Mucosa of gallbladder (tissue), 1 donor: ENCODE measurements around the gene KIF26A. TPM values are rescaled to one million over a fixed set of nuclear protein-coding genes. Genes with fewer than 3 reads are reported as not detected.
"Not testable (repeated sequence)": the region's sequence is repeated elsewhere in the genome, so short reads cannot be mapped to it uniquely, and the experiment has no call there.

ENCODE experiments used
- DNase-seq: peaks from one replicate; pipeline ENCODE4 v3.0.0-alpha.2; 2020; ENCODE audit warnings: low spot score
- total RNA-seq: library from RNA; stranded (reverse); gene quantifications from one replicate; pipeline ENCODE4 v1.2.1, GENCODE V29; 2021
- donor health status: DM: no; HTN: no; CAD: no.

The KIF26A gene
- total RNA-seq, 1 donor from 2014 or later, result 3.7 TPM

DNA sequence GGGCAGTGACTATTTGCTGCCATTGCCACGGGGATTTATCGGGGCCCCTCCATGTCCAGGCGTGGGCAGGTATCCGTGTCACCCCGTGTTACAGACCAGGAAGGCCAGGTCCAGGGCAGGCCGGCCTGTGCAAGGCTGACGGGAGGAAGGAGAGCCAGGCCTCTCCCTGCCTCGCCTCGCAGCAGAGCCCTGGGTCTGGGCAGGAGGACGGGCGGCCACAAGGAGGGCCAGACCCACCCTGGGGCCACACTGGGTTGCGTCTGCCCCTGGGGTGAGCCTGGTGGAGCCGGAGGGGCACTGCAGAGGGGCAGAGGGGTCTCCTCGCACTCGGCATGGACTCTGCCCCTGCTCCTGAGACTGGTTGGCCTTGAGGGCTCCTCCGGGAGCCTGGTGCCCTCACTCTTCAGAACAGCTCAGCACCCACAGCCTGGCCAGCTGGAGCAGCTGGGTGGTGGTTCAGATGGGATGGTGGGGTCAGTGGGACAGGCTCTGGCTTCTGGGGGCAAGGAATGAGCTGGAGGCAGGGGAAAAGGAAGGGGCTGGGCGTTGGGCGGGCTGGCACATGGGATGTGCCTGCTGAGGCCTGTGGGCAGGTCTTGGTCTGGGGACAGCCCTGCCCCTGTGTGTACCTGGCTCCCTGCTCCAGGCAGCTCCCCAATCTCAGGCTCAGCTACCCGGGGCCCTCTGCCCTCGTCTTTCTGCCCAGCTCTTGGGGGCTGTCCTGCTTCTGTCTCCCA is 53.9 kb downstream of the KIF26A start:
- DNase-seq, result no peak

DNA sequence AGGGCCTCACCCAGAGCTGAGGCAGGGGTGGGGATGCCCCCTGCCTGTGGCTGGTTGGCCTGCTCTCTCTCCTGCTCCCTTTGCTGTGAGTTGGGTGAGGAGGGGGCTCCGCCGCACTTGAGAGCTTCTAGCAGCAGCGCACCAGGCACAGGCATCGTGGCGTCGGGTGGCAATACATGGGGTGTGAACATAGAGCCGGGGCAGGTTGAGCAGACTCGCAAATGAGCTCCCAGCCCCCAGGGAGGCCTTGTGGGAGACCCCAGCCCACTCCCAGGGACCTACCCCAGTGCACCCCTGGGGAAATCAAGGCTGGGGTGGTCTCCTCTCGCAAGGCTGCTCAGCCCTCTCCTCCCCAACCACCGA is 54.5 kb downstream of the KIF26A start:
- no peak for DNase-seq

DNA sequence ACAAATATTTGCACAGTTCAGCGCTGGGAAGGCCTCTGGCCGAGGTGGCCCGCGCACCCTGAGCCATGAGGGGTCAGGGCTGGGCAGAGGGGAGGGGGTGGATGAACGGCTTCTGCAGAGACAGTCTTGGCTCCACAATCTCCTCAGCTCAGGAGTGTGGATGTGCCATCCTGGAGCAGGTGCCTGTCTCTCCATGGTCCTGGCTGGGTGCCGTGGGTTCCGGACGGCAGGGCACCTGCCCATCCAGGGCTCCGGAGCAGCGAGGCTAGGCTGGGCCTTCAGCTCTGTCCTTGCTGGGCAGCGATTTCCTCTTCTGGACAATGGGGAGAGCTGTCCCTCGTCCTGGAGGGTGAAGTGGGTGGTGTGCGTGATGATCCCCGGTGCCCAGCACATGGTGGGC is 55.6 kb downstream of the KIF26A start:
- DNase-seq, result no peak

DNA sequence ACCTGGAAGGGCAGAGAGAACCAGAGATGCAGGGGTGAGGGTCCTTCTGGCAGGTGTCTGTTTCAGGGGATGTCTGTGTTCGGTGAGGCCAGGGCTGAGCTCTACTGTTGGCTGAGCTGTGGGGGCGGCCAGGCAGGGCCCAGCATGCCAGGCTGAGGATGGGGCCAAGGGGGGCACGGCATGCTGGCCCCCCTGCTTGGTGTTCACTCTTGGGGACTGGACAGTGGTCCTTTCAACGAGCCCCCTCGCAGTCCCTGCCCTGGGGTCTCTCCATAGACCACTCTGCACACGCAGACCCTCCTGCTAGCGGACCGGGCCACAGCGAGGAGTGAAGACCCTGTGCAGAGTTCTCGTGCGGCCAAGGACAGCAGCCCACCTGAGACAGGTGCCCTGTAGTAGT is 56.3 kb downstream of the KIF26A start:
- DNase-seq, result no peak

DNA sequence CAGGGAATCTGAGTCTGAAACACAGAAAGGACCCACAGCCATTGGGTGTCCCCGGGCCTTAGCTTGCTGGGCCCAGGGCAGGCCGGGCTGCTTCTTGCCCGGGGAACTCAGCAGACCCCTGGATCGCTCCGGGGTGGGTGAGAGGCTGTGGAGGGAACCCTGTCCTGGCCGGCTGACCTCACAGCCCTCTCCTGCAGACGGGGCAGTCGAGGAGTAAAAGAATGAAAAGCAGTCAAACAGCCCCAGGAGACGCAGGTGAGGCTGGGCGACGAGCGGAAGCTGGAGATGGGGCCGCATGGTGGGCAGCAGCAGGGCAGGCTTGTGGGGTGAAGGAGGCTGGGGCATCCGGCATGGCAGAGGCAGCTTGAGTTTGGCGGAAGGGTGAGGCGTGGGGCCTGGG is 57.0 kb downstream of the KIF26A start:
- DNase-seq, result no peak

DNA sequence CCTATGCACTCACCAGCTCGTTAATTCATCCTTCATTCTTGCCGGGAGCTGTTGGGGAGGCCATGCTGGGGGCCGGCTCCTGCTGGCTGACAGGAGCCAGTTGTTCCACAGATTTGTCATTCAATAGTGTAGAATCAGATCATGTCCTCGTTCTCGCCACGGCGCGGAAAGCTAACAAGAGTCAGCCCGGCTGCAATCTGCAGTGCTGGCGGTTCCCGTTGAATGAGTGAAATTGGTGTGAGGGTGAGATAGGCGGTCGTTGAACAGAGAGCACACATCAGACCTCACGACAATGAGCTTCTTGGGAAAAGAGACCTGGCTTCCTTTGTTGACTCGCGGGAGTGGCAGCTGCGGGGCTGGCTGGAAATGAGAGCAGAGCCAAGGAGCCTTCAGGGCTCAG is 57.5 kb downstream of the KIF26A start:
- no peak for DNase-seq

DNA sequence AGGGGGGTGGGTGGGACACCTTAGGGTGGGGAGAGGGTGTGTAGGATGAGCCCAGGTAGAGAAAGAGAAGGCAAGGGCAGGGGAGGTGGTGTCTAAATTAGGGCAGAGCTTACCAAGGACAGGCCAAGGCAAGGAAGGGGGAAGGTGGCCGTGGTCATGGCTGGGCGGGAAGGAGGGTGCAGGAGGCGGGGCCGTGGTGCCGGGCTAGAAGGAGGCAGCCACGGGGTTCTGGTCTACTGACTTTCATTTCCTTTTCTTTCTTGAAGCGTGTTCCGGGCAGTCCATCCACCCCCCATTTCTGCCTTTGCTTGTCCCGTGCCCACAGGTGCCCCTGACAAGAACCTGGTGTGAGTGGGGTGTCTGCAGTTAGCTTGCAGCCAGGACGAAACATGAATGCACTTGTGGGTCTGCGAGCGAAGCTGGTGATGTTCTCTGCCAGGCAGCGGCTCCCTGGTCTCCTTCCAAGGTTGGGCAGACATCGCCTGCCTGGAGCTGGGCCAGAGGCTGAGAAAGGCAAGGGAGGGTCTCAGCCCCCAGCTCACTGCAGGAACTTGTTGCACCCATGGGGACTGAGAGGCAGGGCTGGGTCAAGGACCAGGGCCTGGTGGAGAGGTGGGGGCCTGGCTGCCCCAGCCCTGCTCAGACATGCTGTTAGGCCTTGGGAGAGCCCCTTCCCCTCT is 58.2 kb downstream of the KIF26A start:
- no peak for DNase-seq

DNA sequence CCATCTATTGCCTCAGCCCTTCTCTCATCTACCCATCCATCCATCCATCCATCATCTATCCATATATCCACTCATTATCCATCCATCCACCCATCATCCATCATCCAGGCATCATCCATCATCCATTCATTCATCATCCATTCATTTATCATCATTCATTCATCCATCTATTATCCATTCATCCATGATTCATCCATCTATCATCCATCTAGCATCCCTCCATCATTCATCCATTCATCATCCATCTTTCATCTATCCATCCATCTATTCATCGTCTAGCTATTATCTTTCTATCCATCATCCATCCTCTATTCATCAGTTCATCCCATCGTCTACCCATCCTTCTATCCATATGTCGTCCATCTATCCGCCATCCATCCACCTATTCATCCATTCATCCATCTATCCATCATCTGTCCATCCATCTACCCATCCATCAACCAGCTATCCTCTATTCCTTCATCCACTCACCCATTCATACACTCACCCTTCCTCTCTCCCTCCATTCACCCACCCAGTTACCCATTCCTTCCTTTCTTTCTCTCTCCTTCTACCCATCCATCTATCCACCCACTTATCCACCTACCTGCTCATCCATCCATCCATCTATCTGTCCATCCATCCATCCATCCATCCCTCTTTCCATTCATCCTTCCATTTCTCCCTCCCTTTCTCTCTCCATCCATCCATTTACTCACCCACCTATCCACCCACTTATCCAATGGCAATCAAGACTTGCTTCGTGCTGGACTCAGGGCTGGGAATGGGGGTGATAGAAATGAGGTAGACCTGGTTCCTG is 59.3 kb downstream of the KIF26A start:
- DNase-seq, result no peak

DNA sequence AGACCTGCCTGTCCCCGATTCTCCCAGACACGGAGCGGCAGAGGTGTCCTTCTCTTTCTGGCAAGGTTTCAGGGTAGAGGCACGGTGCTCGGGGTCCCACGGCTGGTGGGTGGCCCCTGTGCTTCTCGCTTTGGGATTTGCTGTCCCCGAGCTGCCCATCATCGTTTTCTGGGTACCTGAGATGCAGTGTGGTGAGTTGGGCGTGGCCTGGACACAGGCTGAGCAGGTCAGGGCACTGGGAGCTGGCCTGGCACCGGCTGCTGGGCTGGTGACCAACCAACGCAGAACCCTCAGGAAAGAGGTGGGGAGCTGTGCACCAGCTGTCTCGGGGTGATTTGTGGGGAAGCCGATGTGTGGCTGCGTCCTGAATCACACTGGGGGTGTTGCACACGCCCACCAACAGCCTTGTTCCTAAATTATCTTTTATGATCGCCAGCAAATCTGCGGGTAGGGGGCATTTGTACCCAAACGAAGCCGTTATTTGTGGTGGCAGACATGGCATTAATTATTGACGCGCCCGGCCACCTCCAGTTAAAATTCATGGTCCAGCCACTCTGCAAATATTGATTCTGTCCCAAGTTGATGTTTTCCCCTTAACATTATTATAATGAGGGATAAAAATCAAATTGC is 61.0 kb downstream of the KIF26A start:
- DNase-seq, result no peak

DNA sequence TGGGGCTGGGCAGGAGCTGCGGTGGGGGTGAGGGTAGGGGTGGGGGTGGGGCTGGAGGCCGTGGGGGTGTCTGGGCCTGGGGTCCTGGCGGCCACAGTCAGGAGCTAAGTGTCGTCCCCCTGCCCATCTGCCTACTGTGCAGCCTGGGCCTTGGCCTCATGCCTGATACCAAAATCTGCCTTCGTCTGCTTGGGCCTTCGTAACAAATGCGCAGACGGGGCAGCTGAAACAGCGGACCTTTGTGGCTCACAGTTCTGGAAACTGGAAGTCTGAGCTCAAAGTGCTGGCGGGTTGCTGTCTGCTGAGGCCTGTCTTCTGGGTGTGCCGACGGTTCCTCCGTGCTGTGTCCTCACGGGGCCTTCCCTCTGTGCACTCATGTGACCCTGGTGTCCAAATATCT is 61.7 kb downstream of the KIF26A start:
- DNase-seq, result no peak

DNA sequence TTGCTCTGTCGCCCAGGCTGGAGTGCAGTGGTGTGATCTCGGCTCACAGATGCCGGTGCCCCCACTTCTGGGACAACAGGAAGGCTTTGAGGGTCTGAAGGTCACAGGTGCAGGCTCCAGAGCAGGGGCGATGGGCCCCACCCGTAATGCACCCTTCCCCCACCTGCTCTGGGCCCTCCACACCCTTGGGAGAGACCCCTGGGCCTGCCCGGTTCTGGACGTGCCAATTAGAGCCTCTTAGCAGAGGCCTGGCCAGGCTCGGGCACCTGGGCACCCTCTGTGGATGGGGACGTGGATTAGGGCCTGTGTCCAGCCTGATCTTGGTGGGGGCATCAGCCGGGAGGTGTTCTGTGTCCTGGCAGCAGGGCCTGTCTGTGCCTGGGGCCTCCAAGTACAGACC is 62.2 kb downstream of the KIF26A start:
- no peak for DNase-seq

DNA sequence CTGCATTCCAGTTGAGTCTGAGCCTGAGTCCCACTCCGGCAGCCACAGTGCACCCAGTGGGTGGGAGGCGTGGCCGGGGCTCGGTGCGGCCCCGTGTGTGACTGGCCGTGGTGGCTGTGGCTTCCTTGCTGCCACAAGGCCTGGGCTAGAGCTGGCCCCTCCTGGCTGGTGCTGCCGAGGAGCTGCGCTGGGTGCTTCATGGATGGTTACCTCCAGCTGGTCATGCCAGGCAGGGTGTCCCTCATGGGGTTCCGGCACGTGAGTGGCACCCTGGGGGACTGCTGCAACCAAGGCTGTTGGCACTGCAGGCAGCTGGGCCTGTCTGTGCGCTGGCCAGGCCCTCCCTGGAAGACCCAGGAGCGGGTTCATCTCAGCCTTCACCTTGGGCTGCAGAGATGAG is 62.7 kb downstream of the KIF26A start:
- DNase-seq, result no peak

DNA sequence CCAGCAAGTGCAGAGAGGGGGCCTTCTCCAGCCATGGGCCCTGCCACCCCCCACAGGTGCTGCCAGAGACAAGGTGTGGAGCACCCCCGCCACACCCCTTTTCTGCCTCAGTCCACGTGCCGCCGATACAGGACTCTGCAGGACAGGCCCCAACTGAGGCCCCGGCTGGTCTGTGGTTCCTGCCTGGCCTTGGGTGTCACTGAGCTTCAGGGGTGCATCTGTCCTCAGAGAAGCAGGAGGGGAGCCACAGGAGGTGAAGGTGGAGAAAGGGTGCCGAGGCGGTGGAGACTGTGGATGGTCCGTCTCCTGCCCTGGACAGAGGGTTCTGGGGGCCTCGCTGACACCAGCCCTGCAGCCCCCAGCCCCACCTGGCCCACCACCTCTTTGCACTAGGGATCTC is 63.1 kb downstream of the KIF26A start:
- no peak for DNase-seq

DNA sequence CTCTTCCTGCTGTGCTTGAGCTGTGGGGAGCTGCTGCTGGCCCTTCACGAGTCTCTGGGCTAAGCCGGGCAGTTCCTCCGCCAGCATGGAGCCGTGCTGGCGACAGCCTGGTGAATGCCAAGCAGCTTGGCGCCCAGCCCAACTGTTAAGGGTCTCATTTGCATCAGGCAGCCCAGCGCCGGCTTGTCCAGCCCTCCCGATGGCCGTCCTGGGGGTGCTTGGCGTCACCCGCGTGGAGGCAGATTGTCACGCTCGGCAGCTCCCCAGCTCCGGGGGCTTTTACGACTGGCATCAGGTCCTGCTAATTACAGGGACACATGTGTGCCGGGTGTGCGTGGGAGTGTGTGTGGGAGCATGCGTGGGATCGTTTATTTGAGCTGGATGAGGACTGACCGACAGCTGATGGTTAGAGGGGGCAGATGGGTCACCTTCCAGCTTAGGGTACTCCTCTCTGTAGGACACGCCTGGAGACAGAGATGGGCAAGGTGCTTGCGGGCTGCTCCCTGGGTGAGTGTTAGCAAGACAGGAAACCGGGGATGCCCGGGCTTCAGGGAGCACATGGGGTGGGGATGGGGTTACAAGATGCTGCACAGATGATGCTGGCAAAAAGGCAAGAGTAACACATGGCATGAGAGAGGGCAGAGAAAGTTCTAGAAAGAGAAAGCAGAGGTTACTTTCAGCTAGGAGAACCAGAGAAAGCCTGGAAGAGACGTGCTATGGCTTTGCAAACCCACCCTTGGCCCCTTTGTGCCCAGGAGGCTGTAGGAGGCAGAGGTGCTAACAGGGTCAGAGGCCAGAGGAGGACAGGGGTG is 64.1 kb downstream of the KIF26A start:
- DNase-seq, result no peak

DNA sequence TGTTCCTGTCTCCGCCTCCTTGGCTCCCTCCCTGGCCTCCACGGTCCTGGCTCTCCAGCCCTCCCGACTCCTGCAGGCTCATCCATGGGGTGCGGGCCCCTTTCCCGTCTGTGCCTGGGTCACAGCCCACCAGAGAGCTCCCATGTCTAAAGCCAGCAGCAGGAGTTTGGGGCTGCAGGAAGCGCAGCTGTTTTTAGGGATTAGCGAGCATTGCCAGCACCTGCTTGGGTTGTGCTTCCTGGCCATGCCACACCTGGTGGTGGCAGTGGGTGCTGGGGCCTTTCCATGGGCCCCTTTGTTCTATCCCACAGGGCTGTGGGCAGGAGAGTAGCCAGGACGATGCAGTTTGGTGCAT is 64.7 kb downstream of the KIF26A start:
- DNase-seq, result no peak

DNA sequence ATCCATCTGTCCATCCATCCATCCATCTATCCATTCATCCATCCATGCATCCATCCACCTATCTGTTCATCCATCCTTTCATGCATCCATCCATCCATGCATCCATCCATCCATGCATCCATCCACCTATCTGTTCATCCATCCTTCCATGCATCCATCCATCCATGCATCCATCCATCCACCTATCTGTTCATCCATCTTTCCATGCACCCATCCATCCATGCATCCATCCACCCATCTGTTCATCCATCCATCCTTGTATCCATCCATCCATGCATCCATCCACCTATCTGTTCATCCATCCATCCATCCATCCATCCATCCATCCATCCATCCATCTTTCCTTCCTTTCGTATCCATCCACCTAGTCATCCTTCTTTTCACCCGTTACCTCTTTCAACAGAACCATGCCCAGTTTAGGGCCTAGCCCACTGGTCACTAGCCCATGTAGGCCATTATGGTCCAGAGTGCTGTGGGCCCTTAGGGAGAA is 66.3 kb downstream of the KIF26A start:
- no peak for DNase-seq

DNA sequence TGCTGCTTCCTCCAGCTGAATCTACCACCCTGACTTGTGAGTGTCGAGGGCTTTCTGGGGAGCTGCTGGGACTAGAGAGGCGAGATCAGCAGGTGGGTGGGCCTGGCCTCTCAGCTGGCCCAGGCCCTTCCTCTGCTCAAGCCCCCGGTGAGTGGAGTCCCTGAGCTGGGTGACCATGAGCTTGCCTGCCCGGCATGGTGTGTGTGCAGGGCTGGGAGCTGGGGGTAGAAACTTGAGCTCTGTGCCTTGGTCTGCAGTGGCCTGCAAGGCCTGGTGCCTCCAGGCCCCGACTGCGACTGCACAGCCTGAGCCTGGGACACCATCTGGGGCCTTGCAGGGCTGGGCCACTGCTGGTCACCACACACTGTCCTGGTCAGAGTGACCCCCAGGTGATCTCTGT is 67.4 kb downstream of the KIF26A start:
- no peak for DNase-seq

DNA sequence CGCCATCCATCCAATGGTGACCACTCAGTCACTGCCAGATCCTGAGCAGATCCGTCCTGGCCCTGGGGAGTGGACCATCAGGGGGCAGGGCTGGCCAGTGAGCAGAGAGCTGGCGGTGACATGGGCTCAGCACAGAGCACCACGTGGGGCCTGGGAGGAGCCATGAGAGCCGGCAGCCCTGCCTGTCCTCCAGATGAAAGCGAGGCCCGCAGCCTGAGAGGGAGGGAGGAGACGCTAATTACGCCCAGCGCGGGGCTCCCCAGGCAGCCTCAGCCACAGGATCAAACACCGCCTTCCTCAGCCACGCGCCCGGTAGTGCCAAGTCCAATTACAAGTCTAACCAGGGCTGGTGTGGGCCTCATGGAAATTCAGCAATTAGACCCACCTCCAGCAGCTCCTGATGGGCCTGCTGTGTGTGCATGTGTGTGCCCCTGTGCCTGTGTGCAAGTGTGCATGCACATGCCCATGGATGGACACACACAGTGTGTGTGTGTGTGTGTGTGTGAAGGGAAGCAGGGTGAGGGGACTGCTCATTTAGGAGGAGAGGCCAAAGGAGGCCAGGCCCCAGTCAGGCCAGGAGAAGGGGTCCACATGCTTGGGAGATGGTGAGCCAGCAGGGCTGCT is 68.0 kb downstream of the KIF26A start:
- DNase-seq, result peak; percentile 12

DNA sequence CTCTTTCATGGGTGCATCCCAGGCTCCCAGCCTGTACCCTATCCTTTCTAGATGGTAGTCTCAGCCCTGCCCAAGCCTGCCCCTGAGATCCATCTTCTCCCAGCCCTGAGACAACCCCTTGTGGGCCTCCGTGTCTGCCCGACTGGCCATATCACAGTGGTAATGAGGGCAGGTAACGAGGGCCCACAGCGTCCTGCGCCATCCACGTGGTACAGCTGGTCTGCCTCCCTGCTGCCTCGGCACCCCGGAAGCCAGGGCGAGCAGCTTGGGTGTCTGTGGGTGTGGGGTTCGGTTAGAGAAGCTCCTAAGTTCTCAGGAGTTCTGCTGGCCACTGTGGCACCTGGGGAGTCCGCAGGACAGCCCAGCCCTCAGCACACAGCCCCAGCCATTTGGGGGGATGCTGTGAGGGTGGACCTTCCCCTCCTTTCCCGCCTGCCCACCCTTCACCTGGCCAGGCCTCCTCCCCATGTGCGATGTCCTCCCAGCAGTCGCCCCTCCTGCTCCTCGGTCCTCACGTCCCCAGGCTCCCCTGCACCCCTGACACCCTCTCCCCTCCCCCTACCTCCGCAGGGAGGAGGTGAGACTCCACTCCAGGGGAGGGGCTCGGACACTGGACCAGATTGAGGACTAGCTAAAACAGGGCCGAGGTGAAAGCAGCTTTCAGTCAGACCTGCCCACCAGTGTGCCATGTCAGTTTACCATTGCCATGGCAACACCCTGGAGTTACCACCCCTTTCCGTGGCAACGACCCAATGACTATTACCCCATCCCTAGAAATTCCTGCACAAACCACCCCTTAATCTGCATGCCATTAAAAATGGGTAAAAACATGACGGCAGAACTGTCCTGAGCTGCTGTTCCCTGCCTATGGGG is 69.0 kb downstream of the KIF26A start:
- no peak for DNase-seq

DNA sequence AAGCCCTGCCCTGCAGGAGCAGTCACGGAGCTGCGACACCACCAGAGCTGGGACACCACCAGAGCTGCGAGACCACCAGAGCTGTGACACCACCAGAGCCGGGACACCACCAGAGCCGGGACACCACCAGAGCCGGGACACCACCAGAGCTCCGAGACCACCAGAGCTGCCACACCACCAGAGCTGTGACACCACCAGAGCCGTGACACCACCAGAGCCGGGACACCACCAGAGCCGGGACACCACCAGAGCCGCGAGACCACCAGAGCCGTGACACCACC is 69.6 kb downstream of the KIF26A start:
- DNase-seq, result not testable (repeated sequence)
